HL-60 (cell line): Measurements from ENCODE around the gene ATOH1.

Experiments used
- POLR2AphosphoS5 ChIP-seq: IDR thresholded peaks from 2 replicates; pipeline ENCODE4 v1.6.1; 2012; ENCODE audit warnings: low read depth
- TF ChIP-seq, protein P1 (sequence below): IDR thresholded peaks from 2 replicates; pipeline ENCODE4 v1.6.1; 2012; ENCODE audit warnings: low read depth; ENCODE audit not compliant: insufficient replicate concordance
- TF ChIP-seq, protein P2 (sequence below): IDR thresholded peaks from one replicate; pipeline ENCODE4 v1.5.1; 2011; ENCODE audit warnings: low read length, control low read depth, inconsistent platforms; ENCODE audit not compliant: insufficient read depth

DNA sequence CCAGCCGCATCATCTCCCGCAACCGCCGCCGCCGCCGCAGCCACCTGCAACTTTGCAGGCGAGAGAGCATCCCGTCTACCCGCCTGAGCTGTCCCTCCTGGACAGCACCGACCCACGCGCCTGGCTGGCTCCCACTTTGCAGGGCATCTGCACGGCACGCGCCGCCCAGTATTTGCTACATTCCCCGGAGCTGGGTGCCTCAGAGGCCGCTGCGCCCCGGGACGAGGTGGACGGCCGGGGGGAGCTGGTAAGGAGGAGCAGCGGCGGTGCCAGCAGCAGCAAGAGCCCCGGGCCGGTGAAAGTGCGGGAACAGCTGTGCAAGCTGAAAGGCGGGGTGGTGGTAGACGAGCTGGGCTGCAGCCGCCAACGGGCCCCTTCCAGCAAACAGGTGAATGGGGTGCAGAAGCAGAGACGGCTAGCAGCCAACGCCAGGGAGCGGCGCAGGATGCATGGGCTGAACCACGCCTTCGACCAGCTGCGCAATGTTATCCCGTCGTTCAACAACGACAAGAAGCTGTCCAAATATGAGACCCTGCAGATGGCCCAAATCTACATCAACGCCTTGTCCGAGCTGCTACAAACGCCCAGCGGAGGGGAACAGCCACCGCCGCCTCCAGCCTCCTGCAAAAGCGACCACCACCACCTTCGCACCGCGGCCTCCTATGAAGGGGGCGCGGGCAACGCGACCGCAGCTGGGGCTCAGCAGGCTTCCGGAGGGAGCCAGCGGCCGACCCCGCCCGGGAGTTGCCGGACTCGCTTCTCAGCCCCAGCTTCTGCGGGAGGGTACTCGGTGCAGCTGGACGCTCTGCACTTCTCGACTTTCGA is 654 bp downstream of the ATOH1 start:
- TF ChIP-seq, protein P1, sequence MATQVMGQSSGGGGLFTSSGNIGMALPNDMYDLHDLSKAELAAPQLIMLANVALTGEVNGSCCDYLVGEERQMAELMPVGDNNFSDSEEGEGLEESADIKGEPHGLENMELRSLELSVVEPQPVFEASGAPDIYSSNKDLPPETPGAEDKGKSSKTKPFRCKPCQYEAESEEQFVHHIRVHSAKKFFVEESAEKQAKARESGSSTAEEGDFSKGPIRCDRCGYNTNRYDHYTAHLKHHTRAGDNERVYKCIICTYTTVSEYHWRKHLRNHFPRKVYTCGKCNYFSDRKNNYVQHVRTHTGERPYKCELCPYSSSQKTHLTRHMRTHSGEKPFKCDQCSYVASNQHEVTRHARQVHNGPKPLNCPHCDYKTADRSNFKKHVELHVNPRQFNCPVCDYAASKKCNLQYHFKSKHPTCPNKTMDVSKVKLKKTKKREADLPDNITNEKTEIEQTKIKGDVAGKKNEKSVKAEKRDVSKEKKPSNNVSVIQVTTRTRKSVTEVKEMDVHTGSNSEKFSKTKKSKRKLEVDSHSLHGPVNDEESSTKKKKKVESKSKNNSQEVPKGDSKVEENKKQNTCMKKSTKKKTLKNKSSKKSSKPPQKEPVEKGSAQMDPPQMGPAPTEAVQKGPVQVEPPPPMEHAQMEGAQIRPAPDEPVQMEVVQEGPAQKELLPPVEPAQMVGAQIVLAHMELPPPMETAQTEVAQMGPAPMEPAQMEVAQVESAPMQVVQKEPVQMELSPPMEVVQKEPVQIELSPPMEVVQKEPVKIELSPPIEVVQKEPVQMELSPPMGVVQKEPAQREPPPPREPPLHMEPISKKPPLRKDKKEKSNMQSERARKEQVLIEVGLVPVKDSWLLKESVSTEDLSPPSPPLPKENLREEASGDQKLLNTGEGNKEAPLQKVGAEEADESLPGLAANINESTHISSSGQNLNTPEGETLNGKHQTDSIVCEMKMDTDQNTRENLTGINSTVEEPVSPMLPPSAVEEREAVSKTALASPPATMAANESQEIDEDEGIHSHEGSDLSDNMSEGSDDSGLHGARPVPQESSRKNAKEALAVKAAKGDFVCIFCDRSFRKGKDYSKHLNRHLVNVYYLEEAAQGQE = peak; percentile 46
- TF ChIP-seq, protein P2, sequence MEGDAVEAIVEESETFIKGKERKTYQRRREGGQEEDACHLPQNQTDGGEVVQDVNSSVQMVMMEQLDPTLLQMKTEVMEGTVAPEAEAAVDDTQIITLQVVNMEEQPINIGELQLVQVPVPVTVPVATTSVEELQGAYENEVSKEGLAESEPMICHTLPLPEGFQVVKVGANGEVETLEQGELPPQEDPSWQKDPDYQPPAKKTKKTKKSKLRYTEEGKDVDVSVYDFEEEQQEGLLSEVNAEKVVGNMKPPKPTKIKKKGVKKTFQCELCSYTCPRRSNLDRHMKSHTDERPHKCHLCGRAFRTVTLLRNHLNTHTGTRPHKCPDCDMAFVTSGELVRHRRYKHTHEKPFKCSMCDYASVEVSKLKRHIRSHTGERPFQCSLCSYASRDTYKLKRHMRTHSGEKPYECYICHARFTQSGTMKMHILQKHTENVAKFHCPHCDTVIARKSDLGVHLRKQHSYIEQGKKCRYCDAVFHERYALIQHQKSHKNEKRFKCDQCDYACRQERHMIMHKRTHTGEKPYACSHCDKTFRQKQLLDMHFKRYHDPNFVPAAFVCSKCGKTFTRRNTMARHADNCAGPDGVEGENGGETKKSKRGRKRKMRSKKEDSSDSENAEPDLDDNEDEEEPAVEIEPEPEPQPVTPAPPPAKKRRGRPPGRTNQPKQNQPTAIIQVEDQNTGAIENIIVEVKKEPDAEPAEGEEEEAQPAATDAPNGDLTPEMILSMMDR = no peak
- no peak for TF ChIP-seq POLR2AphosphoS5
